GM18526 (cell line): Measurements from ENCODE around the gene SMPD3.

Experiments
- POLR2A ChIP-seq: IDR thresholded peaks from 3 replicates; pipeline ENCODE4 v1.6.1; 2011; ENCODE audit not compliant: insufficient read length; ENCODE audit errors: extremely low read depth

SMPD3 gene

GRCh38 chr16:68479271-68479670, 31.0 kb upstream of the SMPD3 start:
- TF ChIP-seq POLR2A, result no peak

GRCh38 chr16:68478526-68479250, 30.4 kb upstream of the SMPD3 start:
- no peak for TF ChIP-seq POLR2A

- no peak for TF ChIP-seq POLR2A
Measured at GRCh38 chr16:68475071-68475470, 26.8 kb upstream of the SMPD3 start.

- TF ChIP-seq POLR2A, result no peak
Measured at GRCh38 chr16:68473358-68474070, 25.2 kb upstream of the SMPD3 start.

- no peak for TF ChIP-seq POLR2A
Measured at GRCh38 chr16:68472581-68472980, 24.3 kb upstream of the SMPD3 start.

- peak; percentile 44 for TF ChIP-seq POLR2A
Measured at GRCh38 chr16:68470461-68471150, 22.3 kb upstream of the SMPD3 start.

GRCh38 chr16:68469796-68470460, 21.6 kb upstream of the SMPD3 start:
- no peak for TF ChIP-seq POLR2A

- TF ChIP-seq POLR2A, result no peak
Measured at GRCh38 chr16:68468842-68469241, 20.5 kb upstream of the SMPD3 start.

- no peak for TF ChIP-seq POLR2A
Measured at GRCh38 chr16:68466174-68466573, 17.9 kb upstream of the SMPD3 start.

- TF ChIP-seq POLR2A, result no peak
Measured at GRCh38 chr16:68463904-68464303, 15.6 kb upstream of the SMPD3 start.

GRCh38 chr16:68460067-68460466, 11.8 kb upstream of the SMPD3 start:
- TF ChIP-seq POLR2A, result no peak

GRCh38 chr16:68459457-68459856, 11.1 kb upstream of the SMPD3 start:
- TF ChIP-seq POLR2A, result no peak

GRCh38 chr16:68458551-68458950, 10.2 kb upstream of the SMPD3 start:
- TF ChIP-seq POLR2A, result no peak

- TF ChIP-seq POLR2A, result no peak
Measured at GRCh38 chr16:68458101-68458500, 9.8 kb upstream of the SMPD3 start.

GRCh38 chr16:68455631-68456030, 7.3 kb upstream of the SMPD3 start:
- no peak for TF ChIP-seq POLR2A
